Bronchial epithelial cell (primary cell): ENCODE measurements around the gene MAB21L2. TPM values are rescaled to one million over a fixed set of nuclear protein-coding genes. Genes with fewer than 3 reads are reported as not detected.

Experiments
- DNase-seq: peaks from one replicate; pipeline ENCODE4 v3.0.0-alpha.2; 2010; ENCODE audit warnings: low read depth
- FAIRE-seq: peaks from 2 replicates; lab custom pipeline; 2011; peaks lifted over from hg19 to GRCh38; lab: Jason Lieb, UNC
- H3K27me3 ChIP-seq: 2 replicates; pipeline ENCODE4 v1.5.1; 2011; ENCODE audit warnings: low read length; ENCODE audit not compliant: control insufficient read depth, insufficient read depth
- H3K36me3 ChIP-seq: 2 replicates; pipeline ENCODE4 v1.5.1; 2011; ENCODE audit warnings: low read length; ENCODE audit not compliant: control insufficient read depth, insufficient read depth
- H3K4me3 ChIP-seq: 2 replicates; pipeline ENCODE4 v1.5.1; 2011; ENCODE audit warnings: mild to moderate bottlenecking, low read depth, low read length, control low read depth
- CTCF ChIP-seq: IDR thresholded peaks from 2 replicates; pipeline ENCODE4 v1.5.1; 2011; ENCODE audit warnings: mild to moderate bottlenecking, moderate library complexity, low read length, control low read depth, inconsistent platforms; ENCODE audit not compliant: insufficient read depth, severe bottlenecking
- total RNA-seq: library from RNA; depleted of rRNA; stranded (reverse); fragments of >200 nt; gene quantifications from 2 replicates; pipeline ENCODE4 v1.2.1, GENCODE V29; 2014

Gene MAB21L2
- total RNA-seq, 1 donor from 2014 or later, result not detected

GRCh38 chr4:150570862-150571261 is 11.1 kb upstream of the MAB21L2 start:
- DNase-seq, result peak; percentile 22
- no peak overlapping the region for H3K4me3 ChIP-seq
- H3K27me3 ChIP-seq, result no peaks in the 10 kb centered on the region
- TF ChIP-seq CTCF, result no peak
- no peak for FAIRE-seq
- H3K36me3 ChIP-seq, result no peaks in the 10 kb centered on the region

GRCh38 chr4:150572704-150573504 is 9.0 kb upstream of the MAB21L2 start:
- DNase-seq (no peak), FAIRE-seq (no peak)
- H3K36me3 ChIP-seq, result no peaks in the 10 kb centered on the region
- no peaks in the 10 kb centered on the region for H3K27me3 ChIP-seq
- TF ChIP-seq CTCF, result no peak
- H3K4me3 ChIP-seq, result no peak overlapping the region

- TF ChIP-seq CTCF, result no peak
- Histone ChIP-seq H3K36me3 (no peaks in the 10 kb centered on the region), H3K4me3 (no peak overlapping the region), H3K27me3 (no peaks in the 10 kb centered on the region)
- FAIRE-seq, result no peak
- peak; percentile 42 for DNase-seq
Observed at GRCh38 chr4:150573534-150573933, 8.4 kb upstream of the MAB21L2 start.

GRCh38 chr4:150574678-150575077 is 7.3 kb upstream of the MAB21L2 start:
- Histone ChIP-seq H3K4me3 (no peak overlapping the region), H3K27me3 (no peaks in the 10 kb centered on the region), H3K36me3 (no peaks in the 10 kb centered on the region)
- no peak for FAIRE-seq
- DNase-seq, result no peak
- no peak for TF ChIP-seq CTCF

- Histone ChIP-seq H3K27me3 (no peaks in the 10 kb centered on the region), H3K36me3 (peaks cover under 1% of the 10 kb centered on the region), H3K4me3 (no peak overlapping the region)
- DNase-seq (no peak), FAIRE-seq (no peak)
- TF ChIP-seq CTCF, result no peak
Observed at GRCh38 chr4:150577796-150578195, 4.2 kb upstream of the MAB21L2 start.
